Smooth muscle cell (in vitro differentiated cells): ENCODE data around the gene RCSD1. TPM values are rescaled to one million over a fixed set of nuclear protein-coding genes. Genes with fewer than 3 reads are reported as not detected.

ENCODE experiments used
- DNase-seq: peaks from one replicate; lab custom pipeline; 2025; ENCODE audit not compliant: unreplicated experiment; lab: John Stamatoyannopoulos, UW
- H2AFZ ChIP-seq: fragments of 200-600 bp; sonication (generic); 2 replicates; pipeline ENCODE4 v1.6.0; 2016; ENCODE audit warnings: antibody characterized with exemption, low read depth, mild to moderate bottlenecking
- H3F3A ChIP-seq: fragments of 200-600 bp; sonication (generic); 2 replicates; pipeline ENCODE4 v1.6.0; 2017; ENCODE audit warnings: antibody characterized with exemption, low read depth
- H3K27ac ChIP-seq: fragments of 200-600 bp; sonication (generic); 2 replicates; pipeline ENCODE4 v1.5.1; 2016; ENCODE audit warnings: low read depth, mild to moderate bottlenecking
- H3K27me3 ChIP-seq: fragments of 200-600 bp; sonication (generic); 2 replicates; pipeline ENCODE4 v1.6.1; 2016; ENCODE audit warnings: low read depth, mild to moderate bottlenecking
- H3K36me3 ChIP-seq: fragments of 200-600 bp; sonication (generic); 2 replicates; pipeline ENCODE4 v1.5.1; 2016; ENCODE audit warnings: low read depth
- H3K4me1 ChIP-seq: fragments of 200-600 bp; sonication (generic); 2 replicates; pipeline ENCODE4 v1.5.1; 2016; ENCODE audit warnings: low read depth
- H3K4me2 ChIP-seq: fragments of 200-600 bp; sonication (generic); 2 replicates; pipeline ENCODE4 v1.6.0; 2016; ENCODE audit warnings: mild to moderate bottlenecking
- H3K4me3 ChIP-seq: fragments of 200-600 bp; sonication (generic); 2 replicates; pipeline ENCODE4 v1.5.1; 2016; ENCODE audit warnings: mild to moderate bottlenecking
- H3K79me2 ChIP-seq: fragments of 200-600 bp; sonication (generic); 2 replicates; pipeline ENCODE4 v1.6.0; 2016; ENCODE audit warnings: low read depth, mild to moderate bottlenecking
- H3K9ac ChIP-seq: fragments of 200-600 bp; sonication (generic); 2 replicates; pipeline ENCODE4 v1.6.0; 2016; ENCODE audit warnings: low read depth
- H3K9me3 ChIP-seq: fragments of 200-600 bp; sonication (generic); replicated peaks from 2 replicates; pipeline ENCODE4 v1.5.1; 2016; ENCODE audit warnings: low read depth
- H4K20me1 ChIP-seq: fragments of 200-600 bp; sonication (generic); 2 replicates; pipeline ENCODE4 v1.6.0; 2016; ENCODE audit warnings: low read depth
- CTCF ChIP-seq: fragments of 200-600 bp; sonication (generic); IDR thresholded peaks from 2 replicates; pipeline ENCODE4 v1.5.1; 2017; ENCODE audit warnings: borderline replicate concordance, mild to moderate bottlenecking, antibody characterized with exemption; ENCODE audit not compliant: insufficient read depth, poor library complexity, severe bottlenecking
- WGBS: methylation state at CpG from one replicate; pipeline ENCODE4 v1.1.7; 2016; ENCODE audit warnings: low lambda C conversion rate; 5-methylcytosine and 5-hydroxymethylcytosine counted together
- polyA plus RNA-seq: library from polyadenylated mRNA; unstranded; fragments of >200 nt; fragmentation: Nextera tagmentation; extraction: Ambion mirVana; gene quantifications from 2 replicates; pipeline ENCODE4 v1.2.1, GENCODE V29; 2016
- total RNA-seq: library from RNA; depleted of rRNA; stranded (reverse); fragments of >200 nt; gene quantifications from 2 replicates; pipeline ENCODE4 v1.2.3, GENCODE V29; 2014

RCSD1 gene
- total and polyA plus RNA-seq, 2 experiments from 2014 or later: 0.40 TPM; not detected in 1

- Histone ChIP-seq H3K27me3 (no peaks in the 10 kb centered on the region), H3K79me2 (no peaks in the 10 kb centered on the region), H2AFZ (no peak overlapping the region), H3K9ac (no peak overlapping the region), H3F3A (no peaks in the 10 kb centered on the region), H3K4me1 (no peaks in the 10 kb centered on the region), H3K27ac (no peak overlapping the region), H3K4me2 (no peak overlapping the region), H3K4me3 (no peak overlapping the region), H4K20me1 (no peaks in the 10 kb centered on the region), H3K36me3 (no peaks in the 10 kb centered on the region), H3K9me3 (no peaks in the 10 kb centered on the region)
- 94% methylated on average over 3 of the region's 3 CpGs for WGBS
- no peak for DNase-seq
- TF ChIP-seq CTCF: no peak
Observed at GRCh38 chr1:167584581-167584980, 45.5 kb upstream of the RCSD1 start.

- no peaks in the 10 kb centered on the region for H3K27me3 ChIP-seq
- no peak for DNase-seq
- H3K4me3 ChIP-seq: no peak overlapping the region
- H3K4me1 ChIP-seq: no peaks in the 10 kb centered on the region
- no peak overlapping the region for H3K4me2 ChIP-seq
- no peaks in the 10 kb centered on the region for H4K20me1 ChIP-seq
- H2AFZ ChIP-seq: no peak overlapping the region
- no peak overlapping the region for H3K9ac ChIP-seq
- no peaks in the 10 kb centered on the region for H3K9me3 ChIP-seq
- H3K27ac ChIP-seq: no peak overlapping the region
- WGBS: 100% methylated on average over 2 of the region's 2 CpGs
- H3F3A ChIP-seq: no peaks in the 10 kb centered on the region
- no peak for TF ChIP-seq CTCF
- H3K79me2 ChIP-seq: no peaks in the 10 kb centered on the region
- H3K36me3 ChIP-seq: no peaks in the 10 kb centered on the region
Observed at GRCh38 chr1:167587342-167587741, 42.7 kb upstream of the RCSD1 start.

- Histone ChIP-seq H3F3A (no peaks in the 10 kb centered on the region), H4K20me1 (no peaks in the 10 kb centered on the region), H3K9ac (no peak overlapping the region), H3K27me3 (no peaks in the 10 kb centered on the region), H3K79me2 (no peaks in the 10 kb centered on the region), H3K27ac (no peak overlapping the region), H3K36me3 (no peaks in the 10 kb centered on the region), H3K4me1 (no peaks in the 10 kb centered on the region), H3K9me3 (no peaks in the 10 kb centered on the region), H2AFZ (no peak overlapping the region), H3K4me3 (no peak overlapping the region), H3K4me2 (no peak overlapping the region)
- no peak for DNase-seq
- 96% methylated on average over 1 of the region's 1 CpG for WGBS
- TF ChIP-seq CTCF: no peak
Observed at GRCh38 chr1:167587872-167588271, 42.2 kb upstream of the RCSD1 start.

GRCh38 chr1:167588361-167588760 lies 41.7 kb upstream of the RCSD1 start:
- no peaks in the 10 kb centered on the region for H3K9me3 ChIP-seq
- no peak overlapping the region for H3K4me3 ChIP-seq
- no peak for DNase-seq
- no peak overlapping the region for H3K27ac ChIP-seq
- H3K9ac ChIP-seq: no peak overlapping the region
- H3F3A ChIP-seq: no peaks in the 10 kb centered on the region
- H3K4me2 ChIP-seq: no peak overlapping the region
- no peaks in the 10 kb centered on the region for H3K4me1 ChIP-seq
- no peak for TF ChIP-seq CTCF
- no peaks in the 10 kb centered on the region for H3K36me3 ChIP-seq
- H3K27me3 ChIP-seq: no peaks in the 10 kb centered on the region
- H4K20me1 ChIP-seq: no peaks in the 10 kb centered on the region
- H3K79me2 ChIP-seq: no peaks in the 10 kb centered on the region
- H2AFZ ChIP-seq: no peak overlapping the region
- WGBS: 96% methylated on average over 2 of the region's 2 CpGs
